Stimulated activated CD8-positive, alpha-beta memory T cell treated with anti-CD3 and anti-CD28 coated beads, Interleukin-7, amount 100 ng/mL, for 48 hours (primary cell): ENCODE data around the gene SLC2A8.

Source experiments
- DNase-seq, 2 donors: peaks; one replicate each; pipeline ENCODE4 v3.0.0-alpha.2; 2020; ENCODE audit warnings: low read depth in 1 of 2; ENCODE audit errors: extremely low read depth in 1 of 2

SLC2A8 gene

GRCh38 chr9:127423934-127424675, 27.1 kb downstream of the SLC2A8 start, which contains the start of gene ZNF79:
TSS of gene ZNF79 (plus strand) at chr9:127424382. CDS start at chr9:127424788, 406 bp downstream.
- peak; percentile 89 to 90 for DNase-seq

DNA sequence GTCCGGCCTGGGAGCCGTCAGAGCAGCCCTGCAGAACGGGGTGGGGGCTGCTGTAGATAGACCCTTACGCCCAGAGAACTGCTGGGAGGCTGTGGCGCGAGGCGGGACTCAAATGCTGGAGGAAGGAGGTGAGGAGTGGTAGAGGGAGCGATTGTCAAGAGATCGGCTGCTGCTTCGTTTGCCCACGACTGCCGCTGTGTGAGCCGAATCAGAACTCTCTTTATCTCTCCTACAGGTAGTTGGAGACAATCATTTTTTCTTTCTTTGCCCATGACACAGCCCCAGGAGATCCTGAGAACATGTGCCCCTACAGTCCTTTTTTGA, 27.7 kb downstream of the SLC2A8 start:
- no peak for DNase-seq

GRCh38 chr9:127426756-127427155, 29.8 kb downstream of the SLC2A8 start:
- DNase-seq = no peak

GRCh38 chr9:127428348-127428747, 31.4 kb downstream of the SLC2A8 start:
- no peak for DNase-seq

DNA sequence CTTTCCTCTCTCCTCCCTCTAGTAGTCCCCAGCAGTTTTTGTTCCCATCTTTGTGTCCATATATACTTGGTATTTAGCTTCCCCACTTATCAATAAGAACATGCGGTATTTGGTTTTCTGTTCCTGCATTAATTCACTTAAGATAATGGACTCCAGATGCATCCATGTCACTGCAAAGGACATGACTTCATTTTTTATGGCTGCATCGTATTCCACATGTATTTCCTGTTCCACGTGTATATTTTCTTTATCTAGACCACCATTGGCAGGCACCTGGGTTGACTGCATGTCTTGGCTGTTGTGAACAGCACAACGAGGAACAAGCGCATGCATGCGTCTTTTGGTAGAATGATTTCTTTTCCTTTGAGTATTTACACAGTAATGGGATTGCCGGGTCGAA, 33.4 kb downstream of the SLC2A8 start:
- DNase-seq = no peak

- no peak for DNase-seq
These were observed 40.7 kb downstream of the SLC2A8 start for GRCh38 chr9:127437497-127438264.

- no peak for DNase-seq
These were observed 41.4 kb downstream of the SLC2A8 start for GRCh38 chr9:127438394-127438793.

- no peak for DNase-seq
These were observed 47.4 kb downstream of the SLC2A8 start for GRCh38 chr9:127444283-127444920.

DNA sequence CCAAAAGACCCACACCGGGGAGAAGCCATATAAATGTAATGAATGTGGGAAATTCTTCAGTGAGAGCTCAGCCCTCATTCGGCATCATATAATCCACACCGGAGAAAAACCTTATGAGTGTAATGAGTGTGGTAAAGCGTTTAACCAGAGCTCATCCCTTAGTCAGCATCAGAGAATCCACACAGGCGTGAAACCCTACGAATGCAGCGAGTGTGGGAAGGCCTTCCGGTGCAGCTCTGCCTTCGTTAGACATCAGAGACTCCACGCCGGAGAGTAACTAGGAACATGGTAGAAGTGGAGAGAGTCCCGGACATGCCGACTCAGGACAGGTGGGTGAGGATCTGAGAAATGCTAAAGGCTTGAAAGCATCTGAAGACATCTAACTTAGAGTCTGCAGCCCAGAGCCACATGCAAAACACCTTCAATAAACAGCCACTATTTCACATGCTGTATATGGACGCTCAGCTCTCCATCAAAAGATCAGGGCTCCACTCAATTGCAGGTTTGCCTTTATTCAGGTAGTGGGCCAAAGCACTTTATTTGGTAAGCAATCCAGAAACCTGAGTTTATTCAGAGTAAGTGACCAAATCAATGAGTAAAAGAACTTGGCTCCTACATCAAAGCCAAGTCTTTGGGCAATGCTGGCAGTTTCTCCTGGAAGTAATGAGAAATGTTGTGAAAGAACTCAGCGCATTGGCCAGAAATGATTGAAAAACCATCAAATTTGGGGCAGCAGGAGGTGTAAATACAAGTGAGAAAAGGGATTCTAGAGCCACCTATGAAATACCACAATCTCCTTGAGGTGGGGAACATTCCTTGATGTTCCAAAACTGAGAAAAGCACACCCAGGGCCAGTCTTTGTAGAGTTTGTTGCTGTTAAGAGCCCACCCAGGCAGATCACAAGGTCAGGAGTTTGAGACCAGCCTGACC, 48.2 kb downstream of the SLC2A8 start:
- DNase-seq = no peak

DNA sequence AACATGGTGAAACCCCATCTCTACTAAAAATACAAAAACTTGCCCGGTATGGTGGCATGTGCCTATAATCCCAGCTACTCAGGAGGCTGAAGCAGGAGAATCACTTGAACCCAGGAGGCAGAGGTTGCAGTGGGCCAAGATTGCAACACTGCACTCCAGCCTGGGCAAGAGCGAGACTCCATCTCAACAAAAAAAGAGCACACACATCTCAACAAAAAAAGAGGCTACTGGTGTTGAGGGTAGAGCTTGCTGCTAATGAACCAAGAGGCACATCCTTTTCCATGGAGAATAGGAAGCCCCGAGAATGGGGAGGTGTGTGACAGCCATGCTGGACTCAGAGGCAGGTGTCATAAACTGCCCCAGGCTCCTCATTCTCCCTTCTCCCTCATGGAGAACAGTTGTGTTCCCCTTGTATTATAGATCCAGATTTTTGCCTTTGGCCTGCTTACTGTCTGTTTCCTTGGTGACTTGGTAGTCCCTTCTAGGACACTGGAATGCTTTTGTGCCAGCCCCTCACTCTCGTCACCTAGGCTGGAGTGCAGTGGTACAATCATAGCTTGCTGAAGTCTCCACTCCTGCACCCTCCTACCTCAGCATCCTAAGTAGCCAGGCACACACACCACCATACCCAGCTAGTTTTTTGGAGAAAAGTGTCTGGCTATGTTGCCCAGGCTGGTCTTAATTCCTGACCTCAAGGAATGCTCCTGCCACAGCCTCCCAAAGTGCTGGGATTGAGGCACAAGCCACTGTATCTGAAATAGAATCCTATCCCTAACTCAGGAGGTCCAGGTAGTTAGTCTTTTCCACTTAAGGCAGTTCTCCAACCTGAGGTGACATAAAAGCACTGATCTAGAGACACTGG, 49.1 kb downstream of the SLC2A8 start:
- no peak for DNase-seq

GRCh38 chr9:127446713-127447415, 49.9 kb downstream of the SLC2A8 start:
- DNase-seq = no peak

DNA sequence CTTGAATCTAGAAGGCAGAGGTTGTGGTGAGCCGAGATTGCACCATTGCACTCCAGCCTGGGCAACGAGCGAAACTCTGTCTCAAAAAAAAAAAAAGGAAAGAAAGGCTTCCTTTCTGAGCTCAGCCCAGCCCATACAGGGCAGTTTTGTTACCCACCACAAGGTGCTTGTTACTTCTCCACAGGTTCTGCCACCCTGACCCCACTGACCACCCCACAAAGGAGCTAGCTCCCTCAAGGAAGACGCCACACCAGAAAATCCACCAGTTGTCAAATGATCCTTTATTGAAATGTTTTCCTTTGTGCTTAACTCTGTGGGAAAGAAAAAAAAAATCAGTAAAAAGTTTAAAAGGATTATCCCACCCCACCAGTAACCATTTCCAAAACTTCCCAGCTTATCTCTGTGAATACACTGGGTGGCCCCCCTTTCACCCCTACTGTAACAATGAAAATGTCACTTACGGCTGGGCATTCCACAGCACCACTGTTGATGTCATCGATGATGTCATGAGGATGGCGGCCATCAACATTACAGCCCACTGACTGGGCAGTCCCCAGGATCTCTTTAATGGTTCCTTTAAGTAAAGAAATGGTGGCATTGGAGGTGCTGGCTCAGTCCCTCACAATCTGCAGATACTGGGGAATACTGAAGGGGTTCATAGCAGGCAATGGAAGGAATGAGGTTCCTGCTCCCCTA, 50.6 kb downstream of the SLC2A8 start:
- no peak for DNase-seq

DNA sequence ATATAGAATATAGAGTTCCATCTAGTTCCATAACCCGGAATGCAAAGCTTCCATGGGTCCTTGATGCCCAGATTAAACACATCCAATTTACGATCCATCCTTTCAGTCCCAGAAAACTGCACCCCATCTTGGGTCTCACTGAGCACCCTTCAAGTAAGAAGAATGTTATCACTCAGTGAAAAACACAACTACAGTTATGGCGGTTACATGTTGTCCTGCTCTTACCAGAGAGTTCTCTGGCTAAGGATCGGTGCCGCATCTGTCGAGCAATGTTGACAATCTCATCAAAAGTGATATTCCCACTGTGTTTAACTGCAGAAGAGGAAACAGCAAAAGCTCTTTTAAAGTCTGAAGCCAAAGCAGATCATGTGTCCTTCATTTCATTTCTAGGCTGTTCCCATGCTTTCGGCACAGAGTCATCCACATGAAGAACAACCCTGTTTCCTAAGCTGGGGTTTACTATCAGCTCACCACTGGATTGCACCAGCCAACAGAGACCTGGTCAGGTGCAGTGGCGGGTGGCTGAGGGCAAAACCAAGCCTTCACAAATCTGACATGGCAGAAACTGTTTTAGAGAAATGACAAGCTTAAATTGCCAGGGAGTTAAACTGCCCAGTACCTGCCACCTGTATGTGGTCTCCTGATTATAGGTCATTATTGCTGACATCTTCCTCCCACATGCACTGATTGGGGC, 51.3 kb downstream of the SLC2A8 start:
- DNase-seq = no peak

GRCh38 chr9:127449332-127449966, 52.5 kb downstream of the SLC2A8 start:
- no peak for DNase-seq

DNA sequence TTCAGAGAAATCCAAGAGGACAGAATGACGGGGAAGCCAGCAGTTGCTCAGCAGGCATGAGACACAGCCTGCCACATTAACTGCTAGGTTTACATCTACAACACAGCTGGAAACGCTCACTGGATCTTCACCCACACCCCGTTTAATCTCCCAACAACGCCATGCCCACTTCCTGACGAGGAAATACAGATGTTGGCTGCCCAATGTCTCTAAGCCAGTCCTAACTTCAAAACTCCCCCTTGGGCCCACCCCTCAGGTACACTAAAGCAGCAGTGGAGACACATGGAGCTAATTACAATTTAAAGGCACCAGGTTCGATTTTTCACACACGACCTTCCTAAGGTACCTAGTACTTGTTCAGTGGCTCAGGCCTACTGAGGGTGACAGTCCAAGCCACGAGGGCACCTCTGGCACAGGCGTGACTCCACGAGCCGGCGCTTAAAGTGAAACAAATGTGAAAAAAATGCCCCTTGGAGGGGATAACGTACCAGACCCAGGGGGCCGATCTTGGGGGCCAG, 53.3 kb downstream of the SLC2A8 start:
- DNase-seq = no peak

DNA sequence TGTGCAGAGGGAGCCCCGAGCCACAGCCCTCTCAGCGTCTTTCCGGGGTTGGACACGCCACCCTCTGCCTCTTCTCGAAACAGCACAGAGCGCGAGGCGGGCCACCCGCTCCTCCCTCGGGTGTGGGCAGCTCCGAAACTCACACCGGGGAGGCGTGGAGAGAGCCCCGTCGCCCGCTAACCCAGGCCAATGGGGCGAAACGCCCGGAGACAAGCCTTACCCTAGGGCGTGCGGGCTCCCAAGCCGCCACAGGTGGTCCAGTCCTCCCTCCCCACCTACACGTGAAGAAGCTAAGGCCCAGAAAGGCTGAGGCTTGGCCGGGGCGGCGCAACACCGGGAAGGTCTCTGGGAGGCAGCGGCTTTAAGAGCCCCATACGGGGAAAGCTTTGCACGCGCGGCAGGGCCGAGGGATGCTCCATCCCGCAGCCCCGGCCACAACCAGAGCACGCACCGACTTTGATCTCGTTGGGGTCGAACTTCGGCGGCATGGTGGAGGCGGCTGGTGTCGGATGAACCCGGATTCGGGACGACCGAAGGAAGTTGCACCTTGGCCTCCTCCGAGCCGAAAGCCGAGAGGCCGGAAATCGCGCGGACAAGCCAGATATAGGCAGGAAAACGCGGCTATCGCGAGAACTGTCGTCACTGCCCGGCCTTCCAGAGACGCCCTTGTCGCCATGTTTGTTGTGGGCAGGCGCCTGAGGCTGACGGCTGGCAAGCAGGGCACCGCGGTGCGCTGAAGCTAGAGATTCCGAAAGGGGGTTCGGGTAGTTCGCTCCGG, 54.0 kb downstream of the SLC2A8 start, which contains the start of the genes LRSAM1 and RPL12:
LRSAM1 (plus strand) TSS at position 681 of the 778 bp plus-strand sequence. CDS start 3,018 bp downstream, outside the sequence.
RPL12 (minus strand) TSS at position 577 of the 778 bp plus-strand sequence; CDS start at position 488, 89 bp downstream.
- peak; percentile 86 to 91 for DNase-seq

DNA sequence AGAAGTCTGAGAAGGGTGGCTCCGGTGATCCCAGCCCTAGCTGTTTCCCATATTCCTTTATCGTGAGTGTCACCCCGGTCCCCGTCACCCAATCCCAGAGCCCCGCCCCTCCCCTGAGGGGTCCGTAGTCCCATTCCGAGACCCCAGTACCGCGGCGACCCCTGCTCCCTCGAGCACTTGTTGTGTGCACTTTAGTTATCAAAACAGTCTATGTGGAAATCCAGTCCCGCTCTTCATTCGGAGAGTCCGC, 54.6 kb downstream of the SLC2A8 start:
- DNase-seq = no peak
